ENCODE measurements around the gene GABRR1.

DNA sequence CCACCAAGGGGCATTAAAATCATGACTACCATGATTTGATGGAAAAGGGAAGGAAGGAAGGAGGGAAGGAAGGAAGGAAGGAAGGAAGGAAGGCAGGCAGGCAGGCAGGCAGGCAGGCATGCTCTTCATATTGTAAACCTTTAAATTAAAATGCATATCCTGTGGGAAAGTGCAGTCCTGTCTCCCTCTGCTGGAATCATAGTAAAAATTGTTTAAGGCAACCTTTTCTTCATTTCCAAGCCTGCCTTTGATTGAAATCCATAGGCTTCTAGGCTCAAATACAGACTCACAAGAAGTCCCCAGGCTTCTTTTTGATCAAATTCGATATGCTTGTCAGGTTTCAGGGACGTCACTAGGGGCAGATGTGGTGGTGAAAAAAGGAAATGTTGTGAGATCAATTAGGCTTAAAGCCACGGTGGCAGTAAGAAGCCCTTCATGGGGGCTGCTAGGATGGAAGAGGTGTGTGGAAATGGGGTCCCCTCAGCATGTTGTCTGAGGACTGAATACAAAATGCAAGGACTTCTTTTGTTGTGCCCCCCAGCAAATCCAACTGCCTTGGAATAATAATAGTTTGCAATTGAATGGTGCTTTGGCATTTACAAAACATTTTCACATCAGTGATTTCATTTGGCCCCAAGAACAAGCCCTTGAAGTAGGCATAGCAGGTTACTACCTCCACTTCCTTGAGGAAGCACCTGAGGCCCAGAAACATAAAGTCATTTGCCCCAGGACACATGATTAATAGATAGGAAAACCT is 25.6 kb upstream of the GABRR1 start:
- TF ChIP-seq CTCF (IDR thresholded peaks at IDR 0.05; ENCODE audit: low read depth, low read length, poor library complexity, severe bottlenecking) = peak; percentile 51
- TF ChIP-seq EZH2phosphoT487 (IDR thresholded peaks at IDR 0.05; ENCODE audit: borderline replicate concordance, low read length) = no peak
